ENCODE results near the gene FOSL1.

GRCh38 chr11:65946655-65947054, 46.5 kb upstream of the FOSL1 start:
- TF ChIP-seq, protein P1, sequence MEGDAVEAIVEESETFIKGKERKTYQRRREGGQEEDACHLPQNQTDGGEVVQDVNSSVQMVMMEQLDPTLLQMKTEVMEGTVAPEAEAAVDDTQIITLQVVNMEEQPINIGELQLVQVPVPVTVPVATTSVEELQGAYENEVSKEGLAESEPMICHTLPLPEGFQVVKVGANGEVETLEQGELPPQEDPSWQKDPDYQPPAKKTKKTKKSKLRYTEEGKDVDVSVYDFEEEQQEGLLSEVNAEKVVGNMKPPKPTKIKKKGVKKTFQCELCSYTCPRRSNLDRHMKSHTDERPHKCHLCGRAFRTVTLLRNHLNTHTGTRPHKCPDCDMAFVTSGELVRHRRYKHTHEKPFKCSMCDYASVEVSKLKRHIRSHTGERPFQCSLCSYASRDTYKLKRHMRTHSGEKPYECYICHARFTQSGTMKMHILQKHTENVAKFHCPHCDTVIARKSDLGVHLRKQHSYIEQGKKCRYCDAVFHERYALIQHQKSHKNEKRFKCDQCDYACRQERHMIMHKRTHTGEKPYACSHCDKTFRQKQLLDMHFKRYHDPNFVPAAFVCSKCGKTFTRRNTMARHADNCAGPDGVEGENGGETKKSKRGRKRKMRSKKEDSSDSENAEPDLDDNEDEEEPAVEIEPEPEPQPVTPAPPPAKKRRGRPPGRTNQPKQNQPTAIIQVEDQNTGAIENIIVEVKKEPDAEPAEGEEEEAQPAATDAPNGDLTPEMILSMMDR (IDR thresholded peaks at IDR 0.05): no peak
- TF ChIP-seq POLR2A (IDR thresholded peaks at IDR 0.05): no peak
